SH-SY5Y (cell line): ENCODE results near the gene SFT2D1.

ENCODE experiments used
- GATA2 ChIP-seq: IDR thresholded peaks from 2 replicates; pipeline ENCODE4 v1.6.1; 2011; ENCODE audit warnings: mild to moderate bottlenecking, low read depth, low read length
- GATA3 ChIP-seq: IDR thresholded peaks from 2 replicates; pipeline ENCODE4 v1.6.1; 2011; ENCODE audit warnings: low read depth, mild to moderate bottlenecking, low read length, moderate library complexity

The SFT2D1 gene

DNA sequence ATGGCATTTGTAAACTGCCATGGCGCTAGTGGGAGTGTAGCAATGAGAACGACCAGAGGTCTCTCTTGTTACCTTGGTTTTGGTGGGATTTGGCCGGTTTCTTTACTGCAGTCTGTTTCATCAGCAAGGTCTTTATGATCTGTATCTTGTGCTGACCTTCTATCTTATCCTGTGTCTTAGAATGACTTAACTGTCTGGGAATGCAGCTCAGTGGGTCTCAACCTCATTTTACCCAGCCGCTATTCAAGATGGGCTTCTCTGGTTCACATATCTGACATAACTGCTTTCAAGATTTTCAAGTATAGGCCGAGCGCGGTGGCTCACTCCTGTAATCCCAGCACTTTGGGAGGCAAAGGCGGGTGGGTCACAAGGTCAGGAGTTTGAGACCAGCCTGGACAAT, 1.9 kb upstream of the SFT2D1 start:
- no peak for TF ChIP-seq GATA2
- no peak for TF ChIP-seq GATA3

DNA sequence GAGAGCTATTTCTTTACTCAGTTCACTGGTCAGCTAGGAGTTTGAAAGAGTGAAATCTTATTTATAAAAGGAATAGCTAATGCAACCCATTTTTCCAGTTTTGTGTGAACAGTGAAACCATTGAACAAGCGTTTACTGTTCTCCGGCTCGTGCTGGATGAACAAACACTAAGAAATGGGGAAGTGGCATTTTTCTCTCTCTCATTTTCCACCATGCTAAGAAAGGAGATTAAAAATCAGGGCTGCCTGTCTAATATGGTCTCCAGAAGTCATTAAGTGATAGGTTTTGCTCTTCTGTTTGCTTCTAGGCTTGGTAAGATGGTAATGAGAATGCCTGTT, 774 bp upstream of the SFT2D1 start:
- no peak for TF ChIP-seq GATA2
- no peak for TF ChIP-seq GATA3

- no peak for TF ChIP-seq GATA3
- TF ChIP-seq GATA2: no peak
Observed at GRCh38 chr6:166341977-166342348, 382 bp downstream of the SFT2D1 start.

GRCh38 chr6:166341464-166341863, 881 bp downstream of the SFT2D1 start:
- no peak for TF ChIP-seq GATA2
- no peak for TF ChIP-seq GATA3

GRCh38 chr6:166338854-166339253, 3.5 kb downstream of the SFT2D1 start:
- no peak for TF ChIP-seq GATA3
- no peak for TF ChIP-seq GATA2

- TF ChIP-seq GATA3 (no peak), GATA2 (no peak)
Observed at GRCh38 chr6:166336847-166337246, 5.5 kb downstream of the SFT2D1 start.

- no peak for TF ChIP-seq GATA3
Observed at GRCh38 chr6:166335378-166336302, 6.7 kb downstream of the SFT2D1 start.

DNA sequence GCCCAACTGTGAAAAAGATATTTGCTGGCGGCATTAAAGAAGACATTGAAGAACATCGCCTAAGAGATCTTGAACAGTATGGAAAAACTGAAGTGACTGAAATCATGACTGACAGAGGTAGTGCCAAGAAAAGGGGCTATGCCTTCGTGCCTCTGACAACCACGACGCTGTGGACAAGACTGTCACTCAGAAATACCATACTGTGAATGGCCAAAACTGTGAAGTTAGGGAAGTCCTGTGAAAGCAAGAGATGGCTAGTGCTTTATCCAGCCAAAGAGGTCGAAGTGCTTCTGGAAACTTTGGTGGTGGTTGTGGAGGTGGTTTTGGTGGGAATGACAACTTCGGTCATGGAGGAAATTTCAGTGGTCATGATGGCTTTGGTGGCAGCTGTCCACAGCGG, 7.5 kb downstream of the SFT2D1 start:
- no peak for TF ChIP-seq GATA2
- no peak for TF ChIP-seq GATA3

DNA sequence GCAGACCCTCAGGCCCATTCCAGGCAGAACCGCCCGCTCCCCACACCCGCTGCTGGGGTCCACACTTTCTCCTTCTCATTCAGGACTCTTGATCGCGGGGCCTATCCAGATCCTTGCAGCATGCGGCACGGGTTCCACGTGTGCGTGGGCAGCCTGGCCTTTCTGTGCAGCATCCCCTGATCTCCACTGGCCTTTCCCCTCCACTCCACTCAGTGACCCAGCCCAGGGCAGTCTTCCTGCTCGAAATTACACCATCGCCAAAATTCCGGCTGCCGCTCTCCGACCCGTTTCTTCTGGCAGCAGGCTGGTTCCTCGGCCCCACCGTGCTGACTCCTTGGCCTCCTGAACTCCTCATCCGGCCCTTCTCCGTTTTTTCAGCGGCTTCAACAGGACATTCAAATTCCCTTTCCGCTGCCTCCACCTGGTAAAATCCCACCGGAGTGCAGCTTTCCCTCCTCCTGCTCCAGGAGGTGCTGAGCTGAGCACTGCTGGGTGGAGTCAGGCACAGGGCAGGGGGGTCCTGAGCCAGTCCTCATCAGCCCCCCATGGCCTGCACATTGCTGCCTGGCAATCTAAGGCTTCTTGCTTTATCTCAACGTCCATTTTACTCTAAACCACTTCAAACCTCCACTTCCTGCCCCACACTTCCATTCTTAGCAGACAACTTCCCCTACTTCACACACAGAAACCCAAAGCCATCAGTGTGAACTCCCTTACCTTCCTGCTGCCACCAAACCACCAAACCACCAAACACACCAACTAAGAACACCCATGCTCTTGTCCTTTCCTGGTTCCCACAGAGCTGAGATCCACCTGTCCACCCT, 9.0 kb downstream of the SFT2D1 start:
- TF ChIP-seq GATA3 (no peak), GATA2 (no peak)

DNA sequence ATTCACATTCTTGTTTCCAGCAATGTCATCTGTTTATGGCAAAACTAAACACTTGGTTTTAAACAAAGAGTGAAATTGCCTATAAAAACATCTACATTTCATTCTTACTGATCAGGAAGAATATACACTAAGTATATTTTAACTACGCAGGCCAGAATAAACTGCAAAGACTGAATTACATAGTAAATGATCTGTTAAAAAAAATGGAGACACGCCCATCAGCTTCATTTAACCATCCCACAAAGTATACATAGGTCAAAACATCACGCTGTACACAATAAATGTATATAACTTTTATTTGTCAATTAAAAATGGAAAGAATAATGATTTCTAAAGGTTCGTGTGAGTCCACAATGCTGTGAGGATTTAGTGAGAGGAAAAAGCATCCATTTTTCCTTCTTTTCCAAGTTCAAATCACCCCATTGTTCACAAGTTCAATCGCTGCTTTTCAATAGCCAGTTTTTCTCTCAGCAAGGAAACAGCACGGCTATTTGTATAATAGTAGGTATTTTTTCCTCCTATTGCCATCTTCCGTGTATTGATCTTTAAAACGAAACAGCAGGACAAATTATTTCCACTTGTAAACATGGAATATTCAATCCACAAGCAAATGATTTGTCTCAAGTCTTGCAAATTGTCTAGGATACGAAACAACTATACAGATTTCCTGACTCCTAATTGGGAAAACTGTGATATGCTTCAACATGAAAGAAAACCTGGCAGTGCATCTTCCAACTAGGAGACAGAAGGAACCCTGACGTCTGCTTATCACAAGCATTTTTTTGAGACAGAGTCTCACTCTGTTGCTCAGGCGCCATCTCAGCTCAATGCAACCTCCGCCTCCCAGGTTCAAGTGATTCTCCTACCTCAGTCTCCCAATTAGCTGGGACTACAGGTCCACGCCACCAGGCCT, 10.6 kb downstream of the SFT2D1 start:
- no peak for TF ChIP-seq GATA2
- TF ChIP-seq GATA3: no peak

- TF ChIP-seq GATA2: no peak
- TF ChIP-seq GATA3: no peak
Observed at GRCh38 chr6:166330612-166331011, 11.7 kb downstream of the SFT2D1 start.

DNA sequence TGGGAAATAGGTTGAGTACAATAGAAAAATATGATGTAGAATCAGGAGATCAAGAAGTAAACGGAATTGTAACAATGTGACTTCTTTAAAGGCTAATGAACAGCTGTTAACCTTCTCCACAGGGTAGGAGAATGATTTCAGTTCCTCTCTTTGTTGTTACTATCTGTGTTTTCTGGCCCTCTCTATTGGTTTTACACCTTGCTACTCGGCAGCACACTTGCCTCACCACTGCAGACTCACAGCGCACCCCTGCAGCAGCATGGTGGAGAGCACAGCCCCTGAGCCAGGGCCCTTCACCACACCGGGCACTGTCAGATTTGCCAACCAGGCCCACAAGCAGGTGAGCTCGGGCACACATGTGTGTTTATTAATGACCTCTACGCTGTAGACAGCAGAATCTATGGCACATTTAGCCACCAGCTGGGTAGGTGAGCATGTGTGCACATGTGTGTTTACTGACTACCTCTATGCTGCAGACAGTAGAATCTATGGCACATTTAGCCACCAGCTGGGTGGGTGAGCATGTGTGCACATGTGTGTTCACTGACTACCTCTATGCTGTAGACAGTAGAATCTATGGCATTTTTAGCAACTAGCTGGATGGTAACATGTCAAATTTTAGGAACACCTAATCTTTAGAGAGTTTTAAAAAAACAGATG, 16.8 kb downstream of the SFT2D1 start:
- TF ChIP-seq GATA3 (no peak), GATA2 (no peak)

DNA sequence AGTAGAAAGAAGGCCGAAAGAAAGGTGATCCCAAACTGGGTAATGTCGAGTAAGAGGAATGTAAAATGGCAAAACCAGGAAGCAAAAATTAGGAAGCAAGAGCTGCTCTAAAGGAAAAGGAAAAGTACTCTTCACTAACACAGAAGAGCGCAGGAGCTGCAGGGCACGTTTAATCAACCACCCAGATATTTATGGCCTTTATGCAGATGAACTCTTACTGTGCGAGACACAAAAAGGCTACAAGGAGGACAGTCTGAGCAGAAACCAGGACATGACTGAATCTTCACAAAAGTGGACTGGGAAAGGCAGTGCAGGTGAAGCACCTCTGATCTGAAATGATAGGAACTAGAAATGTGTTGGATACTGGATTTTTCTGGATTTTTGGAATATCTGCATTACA, 18.9 kb downstream of the SFT2D1 start:
- TF ChIP-seq GATA3 (no peak), GATA2 (no peak)
